ENCODE results near the gene CCNE1.
"Not testable (repeated sequence)": the region's sequence is repeated elsewhere in the genome, so short reads cannot be mapped to it uniquely, and the experiment has no call there.

The CCNE1 gene

DNA sequence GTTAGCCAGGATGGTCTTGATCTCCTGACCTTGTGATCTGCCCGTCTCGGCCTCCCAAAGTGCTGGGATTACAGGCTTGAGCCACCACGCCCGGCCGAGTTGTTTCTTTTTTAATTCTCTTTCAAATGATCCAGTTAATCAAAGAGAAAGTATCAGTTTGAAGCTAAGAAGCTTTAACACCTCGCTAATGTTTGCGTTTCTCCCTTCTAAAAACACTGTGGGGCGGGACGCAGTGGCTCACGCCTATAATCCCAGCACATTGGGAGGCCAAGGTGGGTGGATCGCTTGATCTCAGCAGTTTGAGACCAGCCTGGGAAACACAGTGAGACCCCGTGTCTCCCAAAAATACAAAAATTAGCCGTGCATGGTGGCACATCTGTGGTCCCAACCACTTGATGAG, 7.8 kb upstream of the CCNE1 start:
- H3K23ac ChIP-seq (ENCODE audit: low read length); H3K18ac ChIP-seq (ENCODE audit: low read length); H3K4me2 ChIP-seq (ENCODE audit: low read length); DNase-seq; H3K9me3 ChIP-seq (ENCODE audit: insufficient read depth, low read depth, low read length); H4K91ac ChIP-seq (ENCODE audit: low read depth, low read length); H3K14ac ChIP-seq (ENCODE audit: low read length); H3K79me1 ChIP-seq (ENCODE audit: low read length); H3K36me3 ChIP-seq (ENCODE audit: control insufficient read depth in 1 of 2, insufficient read depth in 2 of 2, low read length in 2 of 2); H4K12ac ChIP-seq (ENCODE audit: low read depth, low read length); H2BK5ac ChIP-seq (ENCODE audit: low read depth, low read length, poor library complexity); H3K9ac ChIP-seq (ENCODE audit: low read length); H3K4me3 ChIP-seq (ENCODE audit: low read depth, low read length); H2AK5ac ChIP-seq (ENCODE audit: low read length); H3K4ac ChIP-seq (ENCODE audit: low read depth, low read length); H2AFZ ChIP-seq (ENCODE audit: insufficient read depth, low read length, poor library complexity); H3K27me3 ChIP-seq (ENCODE audit: insufficient read depth, low read length); H2BK120ac ChIP-seq (ENCODE audit: insufficient read depth, low read length, poor library complexity); H3K27ac ChIP-seq (ENCODE audit: low read depth, low read length); H4K8ac ChIP-seq (ENCODE audit: low read depth, low read length); H3K79me2 ChIP-seq (ENCODE audit: control insufficient read depth, insufficient read depth, low read length, poor library complexity); H2BK12ac ChIP-seq (ENCODE audit: low read length); H3K4me1 ChIP-seq (ENCODE audit: control insufficient read depth in 1 of 2, insufficient read depth in 2 of 2, low read length in 2 of 2): not testable (repeated sequence)
- WGBS (ENCODE audit: extremely low coverage, insufficient coverage, insufficient read length): no CpG with 5 or more reads among the region's 13 CpGs

DNA sequence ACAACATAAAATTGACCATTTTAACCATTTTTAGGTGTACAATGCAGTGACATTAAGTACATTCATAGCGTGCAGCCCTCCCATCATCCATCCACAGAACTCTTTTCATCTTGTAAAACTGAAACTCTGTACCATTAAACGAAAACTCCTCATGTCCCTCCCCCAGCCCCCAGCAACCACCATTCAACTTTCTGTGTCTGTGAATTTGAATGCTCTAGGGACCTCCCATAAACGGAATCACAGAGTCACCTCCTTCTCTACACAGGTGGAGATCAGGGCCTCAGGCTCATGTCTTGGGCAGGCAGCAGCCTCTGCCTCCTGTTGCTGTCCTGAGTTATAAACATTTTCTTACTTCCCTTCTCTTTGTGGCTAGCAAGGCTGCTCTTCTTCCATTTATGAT, 7.3 kb upstream of the CCNE1 start:
- no peaks in the 10 kb centered on the region for H3K27me3 ChIP-seq (ENCODE audit: insufficient read depth, low read length)
- H4K91ac ChIP-seq (ENCODE audit: low read depth, low read length): no peak overlapping the region
- H3K9me3 ChIP-seq (ENCODE audit: insufficient read depth, low read depth, low read length): no peaks in the 10 kb centered on the region
- H3K9ac ChIP-seq (ENCODE audit: low read length): no peak overlapping the region
- H2AK5ac ChIP-seq (ENCODE audit: low read length): no peak overlapping the region
- H4K8ac ChIP-seq (ENCODE audit: low read depth, low read length): no peak overlapping the region
- H3K4ac ChIP-seq (ENCODE audit: low read depth, low read length): no peak overlapping the region
- no peak overlapping the region for H4K12ac ChIP-seq (ENCODE audit: low read depth, low read length)
- H2BK5ac ChIP-seq (ENCODE audit: low read depth, low read length, poor library complexity): no peak overlapping the region
- WGBS (ENCODE audit: extremely low coverage, insufficient coverage, insufficient read length): no CpG with 5 or more reads among the region's 3 CpGs
- H3K18ac ChIP-seq (ENCODE audit: low read length): no peak overlapping the region
- H3K36me3 ChIP-seq (ENCODE audit: control insufficient read depth in 1 of 2, insufficient read depth in 2 of 2, low read length in 2 of 2): no peaks in the 10 kb centered on the region
- H2AFZ ChIP-seq (ENCODE audit: insufficient read depth, low read length, poor library complexity): no peak overlapping the region
- no peak overlapping the region for H3K4me3 ChIP-seq (ENCODE audit: low read depth, low read length)
- no peak overlapping the region for H3K27ac ChIP-seq (ENCODE audit: low read depth, low read length)
- H2BK12ac ChIP-seq (ENCODE audit: low read length): no peak overlapping the region
- no peak overlapping the region for H3K14ac ChIP-seq (ENCODE audit: low read length)
- H2BK120ac ChIP-seq (ENCODE audit: insufficient read depth, low read length, poor library complexity): no peak overlapping the region
- H3K79me1 ChIP-seq (ENCODE audit: low read length): no peaks in the 10 kb centered on the region
- no peaks in the 10 kb centered on the region for H3K79me2 ChIP-seq (ENCODE audit: control insufficient read depth, insufficient read depth, low read length, poor library complexity)
- no peak overlapping the region for H3K4me2 ChIP-seq (ENCODE audit: low read length)
- H3K23ac ChIP-seq (ENCODE audit: low read length): no peak overlapping the region
- DNase-seq: no peak
- no peaks in the 10 kb centered on the region for H3K4me1 ChIP-seq (ENCODE audit: control insufficient read depth in 1 of 2, insufficient read depth in 2 of 2, low read length in 2 of 2)

DNA sequence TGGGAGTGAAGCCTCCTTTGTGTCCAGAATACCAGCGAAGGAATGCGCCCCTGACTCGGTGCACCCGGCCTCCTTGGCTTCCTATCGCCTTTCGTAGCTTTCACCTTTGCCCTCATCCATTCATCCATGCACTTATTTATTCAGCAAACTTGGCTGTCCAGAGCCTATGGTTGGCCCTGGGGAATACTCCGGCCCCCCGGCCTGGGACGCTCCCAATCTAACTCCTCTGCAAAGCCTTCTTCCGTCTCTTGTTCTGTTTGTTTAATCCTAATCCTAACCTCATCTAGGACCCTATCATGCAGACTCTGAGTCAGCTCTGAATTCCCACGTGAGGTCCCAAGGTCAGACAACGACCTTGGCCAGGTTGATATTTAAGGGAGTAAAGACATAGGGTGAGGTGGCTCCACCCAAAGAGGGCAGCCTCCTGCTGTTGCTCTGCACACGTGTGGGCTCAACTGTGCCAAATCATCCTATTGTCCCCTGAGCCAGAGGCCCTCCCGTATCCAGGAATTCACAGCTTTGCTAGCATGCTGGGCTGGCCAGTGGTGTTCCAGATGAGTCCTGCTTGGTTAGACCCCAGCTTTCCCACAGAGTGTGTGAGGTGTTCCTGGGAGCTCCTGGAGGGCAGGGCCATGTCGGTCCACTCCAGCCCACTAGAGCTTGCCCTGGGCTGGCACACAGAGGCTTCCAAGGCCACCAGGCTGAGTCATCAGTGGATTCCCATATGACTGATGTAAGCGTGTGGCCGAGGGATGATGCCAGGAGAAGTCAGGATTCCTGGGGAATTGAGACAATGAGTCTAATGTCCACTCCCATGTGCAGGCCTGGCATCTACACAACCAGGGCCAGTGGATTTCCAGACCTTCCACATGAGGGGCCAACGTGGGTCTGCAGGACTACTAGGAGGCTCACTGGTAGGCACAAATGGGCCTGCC, 6.5 kb upstream of the CCNE1 start:
- Histone ChIP-seq H4K91ac (ENCODE audit: low read depth, low read length) (no peak overlapping the region), H3K9ac (ENCODE audit: low read length) (no peak overlapping the region), H3K79me1 (ENCODE audit: low read length) (no peaks in the 10 kb centered on the region), H4K12ac (ENCODE audit: low read depth, low read length) (no peak overlapping the region), H3K4me2 (ENCODE audit: low read length) (no peak overlapping the region), H2AK5ac (ENCODE audit: low read length) (no peak overlapping the region), H2BK12ac (ENCODE audit: low read length) (no peak overlapping the region), H3K79me2 (ENCODE audit: control insufficient read depth, insufficient read depth, low read length, poor library complexity) (no peaks in the 10 kb centered on the region), H3K9me3 (ENCODE audit: insufficient read depth, low read depth, low read length) (no peaks in the 10 kb centered on the region), H4K8ac (ENCODE audit: low read depth, low read length) (no peak overlapping the region), H3K36me3 (ENCODE audit: control insufficient read depth in 1 of 2, insufficient read depth in 2 of 2, low read length in 2 of 2) (no peaks in the 10 kb centered on the region), H3K4me1 (ENCODE audit: control insufficient read depth in 1 of 2, insufficient read depth in 2 of 2, low read length in 2 of 2) (no peaks in the 10 kb centered on the region), H3K23ac (ENCODE audit: low read length) (no peak overlapping the region), H3K14ac (ENCODE audit: low read length) (no peak overlapping the region), H2BK120ac (ENCODE audit: insufficient read depth, low read length, poor library complexity) (no peak overlapping the region), H3K27me3 (ENCODE audit: insufficient read depth, low read length) (no peaks in the 10 kb centered on the region), H3K27ac (ENCODE audit: low read depth, low read length) (no peak overlapping the region), H3K18ac (ENCODE audit: low read length) (no peak overlapping the region), H2AFZ (ENCODE audit: insufficient read depth, low read length, poor library complexity) (no peak overlapping the region), H2BK5ac (ENCODE audit: low read depth, low read length, poor library complexity) (no peak overlapping the region), H3K4ac (ENCODE audit: low read depth, low read length) (no peak overlapping the region), H3K4me3 (ENCODE audit: low read depth, low read length) (no peak overlapping the region)
- no CpG with 5 or more reads among the region's 18 CpGs for WGBS (ENCODE audit: extremely low coverage, insufficient coverage, insufficient read length)
- DNase-seq: peak in 1 of 2 donors; percentile 33

DNA sequence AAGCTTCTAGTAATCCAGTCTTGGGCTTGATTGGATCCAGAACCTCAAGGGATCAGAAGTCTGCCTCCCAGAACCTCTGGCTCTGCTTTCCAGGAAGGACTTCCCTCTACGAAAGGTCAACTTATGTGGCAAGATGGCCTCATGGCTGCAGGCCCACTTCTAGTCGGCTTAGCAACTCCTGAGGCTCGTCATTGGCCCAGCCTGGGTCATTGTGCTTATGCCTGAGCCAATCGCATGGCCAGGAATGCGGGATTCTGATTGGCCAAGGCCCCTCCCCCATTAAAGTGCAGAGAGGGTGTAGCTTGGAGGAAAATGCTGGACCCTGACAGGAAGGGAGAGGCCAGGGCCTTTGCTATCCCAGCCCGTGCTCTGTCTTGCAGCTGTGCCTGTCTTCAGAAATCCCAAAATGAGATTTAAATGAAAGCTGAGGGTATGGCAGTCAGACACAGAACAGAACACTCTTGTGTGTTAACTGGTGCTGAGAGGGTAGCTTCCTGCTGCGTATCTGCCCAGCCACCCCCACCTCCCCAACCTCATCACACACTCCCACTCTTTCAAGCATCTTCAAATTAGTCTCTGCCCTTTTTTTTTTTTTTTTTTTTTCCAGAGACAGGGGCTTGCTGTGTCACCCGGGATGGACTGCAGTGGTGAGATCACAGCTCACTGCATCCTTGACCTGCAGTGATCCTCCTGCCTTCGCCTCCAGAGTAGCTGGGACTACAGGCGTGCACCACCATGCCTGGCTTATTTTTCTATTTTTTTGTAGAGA, 5.5 kb upstream of the CCNE1 start:
- H3K4me1 ChIP-seq (ENCODE audit: control insufficient read depth in 1 of 2, insufficient read depth in 2 of 2, low read length in 2 of 2): peaks cover 4 to 6% of the 10 kb centered on the region in 2 experiments
- WGBS (ENCODE audit: extremely low coverage, insufficient coverage, insufficient read length): no CpG with 5 or more reads among the region's 10 CpGs

More for the DNA sequence above, 5.5 kb upstream of the CCNE1 start:
- Histone ChIP-seq H3K9ac (ENCODE audit: low read length) (no peak overlapping the region), H2AK5ac (ENCODE audit: low read length) (no peak overlapping the region), H3K36me3 (ENCODE audit: control insufficient read depth in 1 of 2, insufficient read depth in 2 of 2, low read length in 2 of 2) (no peaks in the 10 kb centered on the region), H3K4me2 (ENCODE audit: low read length) (no peak overlapping the region), H3K23ac (ENCODE audit: low read length) (no peak overlapping the region), H3K79me2 (ENCODE audit: control insufficient read depth, insufficient read depth, low read length, poor library complexity) (peaks cover 4% of the 10 kb centered on the region), H3K9me3 (ENCODE audit: insufficient read depth, low read depth, low read length) (no peaks in the 10 kb centered on the region), H2BK5ac (ENCODE audit: low read depth, low read length, poor library complexity) (no peak overlapping the region), H3K79me1 (ENCODE audit: low read length) (peaks cover 4% of the 10 kb centered on the region), H4K8ac (ENCODE audit: low read depth, low read length) (no peak overlapping the region), H3K27me3 (ENCODE audit: insufficient read depth, low read length) (no peaks in the 10 kb centered on the region), H2AFZ (ENCODE audit: insufficient read depth, low read length, poor library complexity) (no peak overlapping the region), H2BK12ac (ENCODE audit: low read length) (no peak overlapping the region), H3K14ac (ENCODE audit: low read length) (no peak overlapping the region), H3K18ac (ENCODE audit: low read length) (no peak overlapping the region), H3K4me3 (ENCODE audit: low read depth, low read length) (no peak overlapping the region), H2BK120ac (ENCODE audit: insufficient read depth, low read length, poor library complexity) (no peak overlapping the region), H4K91ac (ENCODE audit: low read depth, low read length) (no peak overlapping the region), H4K12ac (ENCODE audit: low read depth, low read length) (no peak overlapping the region), H3K27ac (ENCODE audit: low read depth, low read length) (no peak overlapping the region), H3K4ac (ENCODE audit: low read depth, low read length) (no peak overlapping the region)
- no peak for DNase-seq

Data from trophoblast cell (in vitro differentiated cells and primary cell).